Stimulated activated naive B cell treated with anti-CD40 and anti-IgM and Interleukin-4, amounts not matched to agents 10 μg/mL and 1 μg/mL and 100 μg/mL, for 72 hours (primary cell): ENCODE data around the gene DMTF1.
A peak's percentile ranks its signal among the peaks of the same experiment; 100 is the strongest.

ENCODE experiments used
- ATAC-seq, 2 donors: fragments of 150-1000 bp; cut with Tn5 transposase; replicated peaks; 2 replicates each; pipeline ENCODE4 v1.10.0; 2021; ENCODE audit warnings: moderate library complexity in 1 of 2
- DNase-seq: peaks from one replicate; pipeline ENCODE4 v3.0.0; 2021
- H3K27ac Mint-ChIP-seq: one replicate; pipeline ENCODE4 v1.8.0; 2022; ENCODE audit warnings: mild to moderate bottlenecking, mixed read lengths
- H3K27me3 Mint-ChIP-seq, 2 donors: one replicate each; pipeline ENCODE4 v1.8.0; 2022; ENCODE audit warnings: mixed read lengths in 2 of 2
- H3K36me3 Mint-ChIP-seq, 2 donors: one replicate each; pipeline ENCODE4 v1.8.0; 2022; ENCODE audit warnings: mixed read lengths in 2 of 2, mild to moderate bottlenecking in 1 of 2
- H3K4me1 Mint-ChIP-seq, 2 donors: one replicate each; pipeline ENCODE4 v1.8.0; 2022; ENCODE audit warnings: mixed read lengths in 2 of 2, mild to moderate bottlenecking in 1 of 2
- H3K4me3 Mint-ChIP-seq, 2 donors: one replicate each; pipeline ENCODE4 v1.8.0; 2022; ENCODE audit warnings: mild to moderate bottlenecking in 2 of 2, mixed read lengths in 2 of 2, moderate library complexity in 1 of 2
- H3K9me3 Mint-ChIP-seq, 2 donors: one replicate each; pipeline ENCODE4 v1.8.0; 2022; ENCODE audit warnings: mixed read lengths in 2 of 2, mild to moderate bottlenecking in 1 of 2

DMTF1 gene

GRCh38 chr7:87129332-87129731 lies 22.9 kb upstream of the DMTF1 start:
- peaks cover 8 to 16% of the 10 kb centered on the region in 2 donors for H3K4me1 Mint-ChIP-seq
- ATAC-seq (no peak), DNase-seq (no peak)
- H3K27me3 Mint-ChIP-seq = peaks cover 0 to 5% of the 10 kb centered on the region in 2 donors
- no peaks in the 10 kb centered on the region for H3K9me3 Mint-ChIP-seq
- no peak overlapping the region for H3K4me3 Mint-ChIP-seq
- no peaks in the 10 kb centered on the region for H3K36me3 Mint-ChIP-seq
- H3K27ac Mint-ChIP-seq = no peak overlapping the region

GRCh38 chr7:87129848-87130247 lies 22.4 kb upstream of the DMTF1 start:
- Mint-ChIP-seq H3K9me3 (no peaks in the 10 kb centered on the region), H3K36me3 (no peaks in the 10 kb centered on the region), H3K27ac (no peak overlapping the region), H3K4me3 (no peak overlapping the region), H3K27me3 (peaks cover 0 to 5% of the 10 kb centered on the region in 2 donors), H3K4me1 (peaks cover 8 to 16% of the 10 kb centered on the region in 2 donors)
- peak; percentile 57 to 84 for ATAC-seq
- no peak for DNase-seq

- H3K4me1 Mint-ChIP-seq = peaks cover 8 to 16% of the 10 kb centered on the region in 2 donors
- H3K9me3 Mint-ChIP-seq = no peaks in the 10 kb centered on the region
- DNase-seq = no peak
- no peaks in the 10 kb centered on the region for H3K27me3 Mint-ChIP-seq
- no peak overlapping the region for H3K27ac Mint-ChIP-seq
- no peak overlapping the region for H3K4me3 Mint-ChIP-seq
- H3K36me3 Mint-ChIP-seq = no peaks in the 10 kb centered on the region
- ATAC-seq = no peak
Observed at GRCh38 chr7:87131771-87132170, 20.5 kb upstream of the DMTF1 start.

- no peak for ATAC-seq
- Mint-ChIP-seq H3K36me3 (no peaks in the 10 kb centered on the region), H3K27me3 (peaks cover 10 to 14% of the 10 kb centered on the region in 2 donors), H3K4me1 (peaks cover 2 to 8% of the 10 kb centered on the region in 2 donors), H3K4me3 (no peak overlapping the region), H3K27ac (no peak overlapping the region), H3K9me3 (peaks cover 0 to 2% of the 10 kb centered on the region in 2 donors)
- no peak for DNase-seq
Observed at GRCh38 chr7:87137271-87137670, 15.0 kb upstream of the DMTF1 start.

- ATAC-seq = no peak
- peaks cover 4 to 12% of the 10 kb centered on the region in 2 donors for H3K4me1 Mint-ChIP-seq
- H3K36me3 Mint-ChIP-seq = no peaks in the 10 kb centered on the region
- no peak overlapping the region for H3K4me3 Mint-ChIP-seq
- no peak overlapping the region for H3K27ac Mint-ChIP-seq
- H3K9me3 Mint-ChIP-seq = peaks cover 0 to 2% of the 10 kb centered on the region in 2 donors
- H3K27me3 Mint-ChIP-seq = peaks cover 10 to 14% of the 10 kb centered on the region in 2 donors
- DNase-seq = no peak
Observed at GRCh38 chr7:87139514-87139913, 12.7 kb upstream of the DMTF1 start.

- H3K36me3 Mint-ChIP-seq = no peaks in the 10 kb centered on the region
- H3K4me1 Mint-ChIP-seq = peaks cover 8 to 17% of the 10 kb centered on the region in 2 donors
- H3K4me3 Mint-ChIP-seq = no peak overlapping the region
- ATAC-seq (no peak), DNase-seq (no peak)
- H3K9me3 Mint-ChIP-seq = peaks cover 0 to 2% of the 10 kb centered on the region in 2 donors
- peaks cover 10 to 14% of the 10 kb centered on the region in 2 donors for H3K27me3 Mint-ChIP-seq
- no peak overlapping the region for H3K27ac Mint-ChIP-seq
Observed at GRCh38 chr7:87140271-87140748, 11.9 kb upstream of the DMTF1 start.

- H3K27ac Mint-ChIP-seq = peak overlapping the region; percentile 4
- DNase-seq (no peak), ATAC-seq (peak; percentile 92 to 94)
- peaks cover 8 to 17% of the 10 kb centered on the region in 2 donors for H3K4me1 Mint-ChIP-seq
- no peaks in the 10 kb centered on the region for H3K27me3 Mint-ChIP-seq
- H3K9me3 Mint-ChIP-seq = no peaks in the 10 kb centered on the region
- no peaks in the 10 kb centered on the region for H3K36me3 Mint-ChIP-seq
- no peak overlapping the region for H3K4me3 Mint-ChIP-seq
Observed at GRCh38 chr7:87144173-87144657, 8.0 kb upstream of the DMTF1 start.

- Mint-ChIP-seq H3K27ac (no peak overlapping the region), H3K4me1 (peaks cover 8 to 22% of the 10 kb centered on the region in 2 donors), H3K27me3 (no peaks in the 10 kb centered on the region), H3K36me3 (no peaks in the 10 kb centered on the region), H3K4me3 (no peak overlapping the region), H3K9me3 (no peaks in the 10 kb centered on the region)
- DNase-seq (no peak), ATAC-seq (no peak)
Observed at GRCh38 chr7:87146740-87147386, 5.4 kb upstream of the DMTF1 start.

GRCh38 chr7:87147500-87147899 lies 4.8 kb upstream of the DMTF1 start:
- no peak overlapping the region for H3K4me3 Mint-ChIP-seq
- H3K4me1 Mint-ChIP-seq = peaks cover 8 to 24% of the 10 kb centered on the region in 2 donors
- H3K27me3 Mint-ChIP-seq = no peaks in the 10 kb centered on the region
- DNase-seq (no peak), ATAC-seq (no peak)
- H3K9me3 Mint-ChIP-seq = no peaks in the 10 kb centered on the region
- no peaks in the 10 kb centered on the region for H3K36me3 Mint-ChIP-seq
- H3K27ac Mint-ChIP-seq = no peak overlapping the region

- ATAC-seq (no peak), DNase-seq (no peak)
- Mint-ChIP-seq H3K36me3 (no peaks in the 10 kb centered on the region), H3K9me3 (no peaks in the 10 kb centered on the region), H3K4me1 (peaks cover 8 to 23% of the 10 kb centered on the region in 2 donors), H3K27me3 (no peaks in the 10 kb centered on the region), H3K4me3 (no peak overlapping the region), H3K27ac (no peak overlapping the region)
Observed at GRCh38 chr7:87148332-87148955, 3.8 kb upstream of the DMTF1 start.

- H3K4me3 Mint-ChIP-seq = peak overlapping the region; percentile 87 to 89
- DNase-seq (no peak), ATAC-seq (no peak)
- peaks cover 10 to 25% of the 10 kb centered on the region in 2 donors for H3K4me1 Mint-ChIP-seq
- no peaks in the 10 kb centered on the region for H3K27me3 Mint-ChIP-seq
- H3K36me3 Mint-ChIP-seq = peaks cover 2 to 12% of the 10 kb centered on the region in 2 donors
- peak overlapping the region; percentile 95 for H3K27ac Mint-ChIP-seq
- no peaks in the 10 kb centered on the region for H3K9me3 Mint-ChIP-seq
Observed at GRCh38 chr7:87151002-87151728, 1.1 kb upstream of the DMTF1 start.

- H3K4me1 Mint-ChIP-seq = peaks cover 10 to 26% of the 10 kb centered on the region in 2 donors
- peak; percentile 46 to 51 for ATAC-seq
Observed at GRCh38 chr7:87151729-87152111, 533 bp upstream of the DMTF1 start.

GRCh38 chr7:87152897-87153641 lies 816 bp downstream of the DMTF1 start:
- Mint-ChIP-seq H3K4me3 (peak overlapping the region; percentile 87 to 89), H3K27ac (peak overlapping the region; percentile 95), H3K4me1 (peaks cover 12 to 37% of the 10 kb centered on the region in 2 donors), H3K9me3 (no peaks in the 10 kb centered on the region), H3K27me3 (no peaks in the 10 kb centered on the region), H3K36me3 (peaks cover 2 to 15% of the 10 kb centered on the region in 2 donors)
- ATAC-seq = peak; percentile 35 to 36
- DNase-seq = peak; percentile 14

More at GRCh38 chr7:87151729-87152111, 533 bp upstream of the DMTF1 start:
- H3K27me3 Mint-ChIP-seq = no peaks in the 10 kb centered on the region
- peaks cover 2 to 12% of the 10 kb centered on the region in 2 donors for H3K36me3 Mint-ChIP-seq
- no peaks in the 10 kb centered on the region for H3K9me3 Mint-ChIP-seq
- no peak for DNase-seq
- H3K27ac Mint-ChIP-seq = peak overlapping the region; percentile 95
- peak overlapping the region; percentile 87 to 89 for H3K4me3 Mint-ChIP-seq

GRCh38 chr7:87154166-87154565 lies 1.9 kb downstream of the DMTF1 start:
- H3K36me3 Mint-ChIP-seq = peaks cover 2 to 15% of the 10 kb centered on the region in 2 donors

More at GRCh38 chr7:87154166-87154565, 1.9 kb downstream of the DMTF1 start:
- no peak for DNase-seq
- H3K9me3 Mint-ChIP-seq = no peaks in the 10 kb centered on the region
- no peak for ATAC-seq
- no peaks in the 10 kb centered on the region for H3K27me3 Mint-ChIP-seq
- peak overlapping the region; percentile 87 to 89 for H3K4me3 Mint-ChIP-seq
- peaks cover 12 to 37% of the 10 kb centered on the region in 2 donors for H3K4me1 Mint-ChIP-seq
- H3K27ac Mint-ChIP-seq = no peak overlapping the region
